LNCaP clone FGC (cell line): ENCODE data around the gene ZNF827.

ENCODE experiments used
- DNase-seq: peaks from one replicate; pipeline ENCODE4 v3.0.0-alpha.2; 2011; ENCODE audit warnings: low read depth
- H3K4me3 ChIP-seq: 2 replicates; pipeline ENCODE4 v1.5.1; 2011; ENCODE audit warnings: mild to moderate bottlenecking, low read depth, low read length, control low read depth
- CTCF ChIP-seq: IDR thresholded peaks from 2 replicates; pipeline ENCODE4 v1.5.1; 2012; ENCODE audit warnings: mild to moderate bottlenecking; ENCODE audit not compliant: control insufficient read depth, insufficient read depth; ENCODE audit errors: extremely low read depth

ZNF827 gene

GRCh38 chr4:145884775-145885174, 53.8 kb downstream of the ZNF827 start:
- H3K4me3 ChIP-seq: no peak overlapping the region
- DNase-seq: no peak
- no peak for TF ChIP-seq CTCF

- DNase-seq: no peak
- TF ChIP-seq CTCF: no peak
- H3K4me3 ChIP-seq: no peak overlapping the region
Measured at GRCh38 chr4:145883101-145883694, 55.4 kb downstream of the ZNF827 start.

GRCh38 chr4:145882604-145883003, 56.0 kb downstream of the ZNF827 start:
- H3K4me3 ChIP-seq: no peak overlapping the region
- no peak for TF ChIP-seq CTCF
- DNase-seq: no peak

GRCh38 chr4:145881989-145882388, 56.6 kb downstream of the ZNF827 start:
- H3K4me3 ChIP-seq: no peak overlapping the region
- no peak for DNase-seq
- no peak for TF ChIP-seq CTCF

GRCh38 chr4:145881576-145881975, 57.0 kb downstream of the ZNF827 start:
- TF ChIP-seq CTCF: no peak
- H3K4me3 ChIP-seq: no peak overlapping the region
- DNase-seq: no peak

GRCh38 chr4:145880355-145880960, 58.2 kb downstream of the ZNF827 start:
- DNase-seq: no peak
- TF ChIP-seq CTCF: no peak
- no peak overlapping the region for H3K4me3 ChIP-seq

- TF ChIP-seq CTCF: no peak
- no peak for DNase-seq
- H3K4me3 ChIP-seq: no peak overlapping the region
Measured at GRCh38 chr4:145879598-145879997, 59.0 kb downstream of the ZNF827 start.
